ENCODE measurements around the gene PEX11G. TPM values are rescaled to one million over a fixed set of nuclear protein-coding genes. Genes with fewer than 3 reads are reported as not detected.

Gene PEX11G
- total RNA-seq, 1 experiment from 2014 or later, result 2.8 TPM

- Histone ChIP-seq H3K56ac (ENCODE audit: insufficient read length, low read depth, low read length) (no peak overlapping the region), H2BK15ac (ENCODE audit: low read depth, low read length) (no peak overlapping the region), H2BK12ac (ENCODE audit: insufficient read length, low read depth, low read length) (no peak overlapping the region), H3K27me3 (ENCODE audit: insufficient read depth, low read length) (no peaks in the 10 kb centered on the region), H3K4me2 (ENCODE audit: insufficient read depth, insufficient read length, low read length) (no peak overlapping the region), H2AFZ (ENCODE audit: low read length) (no peak overlapping the region), H4K5ac (ENCODE audit: insufficient read length, low read depth, low read length) (no peak overlapping the region), H2AK5ac (ENCODE audit: insufficient read length, low read length) (no peak overlapping the region), H2BK5ac (ENCODE audit: insufficient read length, low read length) (no peak overlapping the region), H4K91ac (ENCODE audit: insufficient read length, low read depth, low read length) (no peak overlapping the region), H3K79me2 (ENCODE audit: insufficient read depth, low read length) (no peaks in the 10 kb centered on the region), H3K4ac (ENCODE audit: low read depth, low read length) (no peak overlapping the region), H2BK20ac (ENCODE audit: low read depth, low read length, poor library complexity, severe bottlenecking) (no peak overlapping the region), H3K18ac (ENCODE audit: insufficient read length, low read depth, low read length) (no peak overlapping the region), H3K27ac (ENCODE audit: insufficient read length, low read depth, low read length) (no peak overlapping the region), H3K14ac (ENCODE audit: insufficient read depth, low read length) (no peak overlapping the region), H3T11ph (ENCODE audit: low read length) (no peak overlapping the region), H4K20me1 (ENCODE audit: control insufficient read depth, insufficient read depth, insufficient read length) (no peaks in the 10 kb centered on the region), H2BK120ac (ENCODE audit: low read depth, low read length, poor library complexity, severe bottlenecking) (no peak overlapping the region), H3K9ac (ENCODE audit: extremely low read depth, insufficient read length, low read length) (no peak overlapping the region), H3K4me1 (ENCODE audit: insufficient read depth, low read length) (peaks cover 5% of the 10 kb centered on the region; the same call in 1 of the 2 replicates), H3K9me3 (ENCODE audit: control insufficient read depth, low read depth, low read length) (no peaks in the 10 kb centered on the region), H3K79me1 (ENCODE audit: insufficient read depth, low read depth, low read length, poor library complexity, severe bottlenecking) (no peaks in the 10 kb centered on the region), H3K23me2 (ENCODE audit: insufficient read length, low read depth, low read length, poor library complexity, severe bottlenecking) (peaks cover 3% of the 10 kb centered on the region), H4K8ac (replicated peaks; ENCODE audit: insufficient read length, low read depth, low read length) (no peak overlapping the region), H3K23ac (ENCODE audit: insufficient read length, low read depth, low read length) (no peak overlapping the region)
- Mint-ChIP-seq H3K27me3 (ENCODE audit: low read depth) (peaks cover 11% of the 10 kb centered on the region), H3K4me3 (no peak overlapping the region), H3K9me3 (no peaks in the 10 kb centered on the region), H3K36me3 (ENCODE audit: insufficient read depth in 1 of 3, low read depth in 3 of 3) (no peaks in the 10 kb centered on the region), H3K4me1 (peaks cover 8 to 18% of the 10 kb centered on the region in 2 experiments), H3K27ac (no peak overlapping the region)
- DNase-seq, result no peak
- WGBS (ENCODE audit: extremely low coverage, insufficient read length, low lambda C conversion rate), result no CpG with 5 or more reads among the region's 4 CpGs
- no peak for TF ChIP-seq CTCF (conservative IDR thresholded peaks at IDR 0.05)
Measured at GRCh38 chr19:7492142-7492541, 3.3 kb upstream of the PEX11G start.

All from H9 (cell line).